GM13976 (cell line): ENCODE results near the gene MAPK14.
A peak's percentile ranks its signal among the peaks of the same experiment; 100 is the strongest.
"Not testable (repeated sequence)": the region's sequence is repeated elsewhere in the genome, so short reads cannot be mapped to it uniquely, and the experiment has no call there.

Experiments used
- DNase-seq: peaks from one replicate; pipeline ENCODE4 v3.0.0; 2012; ENCODE audit warnings: low spot score
- in situ Hi-C: fragments of 300-500 bp; cut with MboI; formaldehyde crosslinking; loops from one replicate; pipeline ENCODE4 v1.12.0; 2022; ENCODE audit warnings: low sequenced_read_pairs, mixed read lengths, inconsistent platforms; ENCODE audit not compliant: unreplicated experiment
- TF ChIP-seq, protein P1 (sequence below): IDR thresholded peaks from 2 replicates; pipeline ENCODE4 v1.5.1; 2012; ENCODE audit warnings: borderline replicate concordance, mild to moderate bottlenecking; ENCODE audit not compliant: insufficient read depth; ENCODE audit errors: extremely low read depth, missing control alignments, control extremely low read depth

The MAPK14 gene

DNA sequence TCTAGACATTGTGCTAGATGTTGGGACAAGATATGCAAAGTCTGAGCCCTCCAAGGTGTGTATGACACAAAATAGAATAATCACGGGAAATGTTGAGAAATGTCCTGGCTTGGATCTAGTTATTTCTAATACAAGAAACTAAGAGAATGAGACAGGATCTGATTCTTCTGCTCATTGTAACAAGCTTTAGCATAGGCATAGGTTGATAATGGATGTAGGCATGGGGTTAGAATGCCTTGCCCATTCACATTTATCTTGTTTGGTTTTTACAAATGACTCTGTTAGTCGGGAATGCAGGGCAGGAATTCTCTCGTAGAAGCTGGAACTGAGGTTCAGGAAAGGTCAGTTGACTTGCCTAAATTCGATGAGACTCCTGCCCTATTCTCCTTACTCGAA lies 1.7 kb upstream of the MAPK14 start:
- DNase-seq = no peak

GRCh38 chr6:36028088-36028876 lies 674 bp downstream of the MAPK14 start:
- in situ Hi-C loops = loop anchor here (5.0 to 10.0 kb wide), 2 partner anchors 69 to 177 kb away; no protein-coding TSS in a partner anchor
- DNase-seq = peak; percentile 42
- TF ChIP-seq, protein P1, sequence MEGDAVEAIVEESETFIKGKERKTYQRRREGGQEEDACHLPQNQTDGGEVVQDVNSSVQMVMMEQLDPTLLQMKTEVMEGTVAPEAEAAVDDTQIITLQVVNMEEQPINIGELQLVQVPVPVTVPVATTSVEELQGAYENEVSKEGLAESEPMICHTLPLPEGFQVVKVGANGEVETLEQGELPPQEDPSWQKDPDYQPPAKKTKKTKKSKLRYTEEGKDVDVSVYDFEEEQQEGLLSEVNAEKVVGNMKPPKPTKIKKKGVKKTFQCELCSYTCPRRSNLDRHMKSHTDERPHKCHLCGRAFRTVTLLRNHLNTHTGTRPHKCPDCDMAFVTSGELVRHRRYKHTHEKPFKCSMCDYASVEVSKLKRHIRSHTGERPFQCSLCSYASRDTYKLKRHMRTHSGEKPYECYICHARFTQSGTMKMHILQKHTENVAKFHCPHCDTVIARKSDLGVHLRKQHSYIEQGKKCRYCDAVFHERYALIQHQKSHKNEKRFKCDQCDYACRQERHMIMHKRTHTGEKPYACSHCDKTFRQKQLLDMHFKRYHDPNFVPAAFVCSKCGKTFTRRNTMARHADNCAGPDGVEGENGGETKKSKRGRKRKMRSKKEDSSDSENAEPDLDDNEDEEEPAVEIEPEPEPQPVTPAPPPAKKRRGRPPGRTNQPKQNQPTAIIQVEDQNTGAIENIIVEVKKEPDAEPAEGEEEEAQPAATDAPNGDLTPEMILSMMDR = no peak

More for the DNA sequence above, 1.7 kb upstream of the MAPK14 start:
- TF ChIP-seq, protein P1 = no peak
- in situ Hi-C loops = loop anchor here (5.0 to 10.0 kb wide), 2 partner anchors 71 to 179 kb away; no protein-coding TSS in a partner anchor

DNA sequence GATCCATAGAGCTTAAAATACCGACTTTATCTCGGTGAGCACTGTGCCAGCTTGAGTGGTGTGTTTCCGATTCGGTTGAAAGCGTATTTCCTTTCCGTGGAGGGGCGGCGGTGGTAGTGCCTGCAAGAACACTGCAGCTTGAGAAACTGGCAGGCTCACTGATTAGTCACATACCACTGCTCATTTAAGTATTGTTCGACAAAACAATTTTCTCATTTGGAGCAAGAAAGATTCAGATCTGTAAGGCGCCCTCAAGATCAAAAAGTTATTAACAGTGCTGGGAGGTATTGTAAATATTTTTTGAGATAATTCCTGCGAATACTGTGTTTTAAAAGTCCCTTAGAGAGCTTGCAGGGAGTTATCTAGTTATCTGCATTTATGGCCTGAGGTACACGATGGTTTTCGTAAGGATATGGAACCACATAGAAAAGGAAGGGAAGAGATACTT lies 1.3 kb downstream of the MAPK14 start:
- TF ChIP-seq, protein P1 = no peak
- in situ Hi-C loops = loop anchor here (5.0 to 10.0 kb wide), 2 partner anchors 68 to 176 kb away; no protein-coding TSS in a partner anchor
- no peak for DNase-seq

DNA sequence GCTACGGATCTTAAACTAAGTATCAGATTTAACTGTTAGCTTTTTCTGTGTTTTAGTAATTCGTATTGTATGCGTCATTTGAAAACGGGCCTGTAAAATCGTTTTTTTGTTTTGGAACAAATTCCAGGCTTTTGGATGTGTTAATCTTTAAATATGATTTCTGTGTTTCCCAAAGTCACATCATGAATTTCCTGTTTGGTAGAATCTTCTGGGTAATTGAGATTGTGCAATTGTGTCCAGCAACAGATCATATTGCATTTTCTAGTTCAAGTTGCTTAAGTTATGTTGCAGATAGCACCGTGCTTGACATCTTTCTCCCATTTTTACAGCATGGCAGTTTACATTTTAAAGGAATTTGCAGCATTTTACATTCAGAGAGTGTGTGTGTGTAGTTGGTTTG lies 1.9 kb downstream of the MAPK14 start:
- in situ Hi-C loops = loop anchor here (5.0 to 10.0 kb wide), 2 partner anchors 68 to 175 kb away; no protein-coding TSS in a partner anchor
- TF ChIP-seq, protein P1 = no peak
- no peak for DNase-seq

DNA sequence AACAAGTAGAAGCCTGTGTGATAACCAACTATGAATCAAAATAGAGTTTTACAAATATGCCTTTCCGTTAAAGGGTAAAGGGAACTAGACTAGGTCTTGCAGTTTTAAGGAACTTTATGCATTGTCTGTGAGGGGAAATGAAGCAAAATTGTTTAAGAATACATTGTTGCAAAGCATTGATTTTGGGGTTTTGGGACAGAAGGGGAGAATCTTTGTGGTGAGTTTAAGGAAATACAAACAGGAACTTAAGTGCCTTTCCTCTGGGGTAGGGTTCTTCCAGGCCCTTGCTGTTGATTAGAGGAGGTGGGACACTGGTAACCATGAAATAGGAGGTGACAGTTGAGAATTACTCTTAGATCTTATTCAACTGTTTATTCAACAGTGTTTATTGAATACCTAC lies 4.7 kb downstream of the MAPK14 start:
- DNase-seq = no peak
- in situ Hi-C loops = no loop called here
- TF ChIP-seq, protein P1 = no peak

- in situ Hi-C loops, DNase-seq: not testable (repeated sequence)
Observed at GRCh38 chr6:36033144-36033543, 5.5 kb downstream of the MAPK14 start.

GRCh38 chr6:36033935-36034334 lies 6.3 kb downstream of the MAPK14 start:
- DNase-seq = no peak
- TF ChIP-seq, protein P1 = no peak
- in situ Hi-C loops = no loop called here
